Measurements from ENCODE around the gene YWHAE.
"Not testable (repeated sequence)": the region's sequence is repeated elsewhere in the genome, so short reads cannot be mapped to it uniquely, and the experiment has no call there.

YWHAE gene

DNA sequence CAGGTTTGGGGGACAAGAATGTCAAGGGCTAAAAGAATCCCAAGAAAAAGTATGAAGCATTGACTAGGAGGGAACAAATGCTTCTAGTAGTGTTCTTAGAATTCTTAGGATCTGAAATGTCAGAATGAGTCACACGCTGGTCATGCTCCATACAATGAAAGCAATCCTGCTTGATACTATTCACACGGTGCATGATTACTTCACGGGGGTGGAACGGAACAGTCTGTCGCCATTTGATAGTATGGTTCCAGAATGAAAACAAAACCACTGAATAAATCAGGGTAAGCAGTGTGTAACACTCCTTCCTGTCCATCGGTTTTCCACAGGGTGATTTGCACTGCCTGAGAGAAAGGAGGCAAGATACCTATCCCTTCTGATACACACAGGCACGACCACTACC, 22.9 kb upstream of the YWHAE start:
- CTCF ChIA-PET: interaction anchor here (1.2 kb wide), 1 partner anchor 27 kb away, joined by 3 read pairs; no protein-coding TSS in a partner anchor
- H3K4me3 ChIP-seq (ENCODE audit: control insufficient read depth in 1 of 7, extremely low read depth in 1 of 7, insufficient read depth in 4 of 7, low read depth in 2 of 7, low read length in 6 of 7): no peak overlapping the region
- DNase-seq: no peak
- H3K27ac ChIP-seq (ENCODE audit: insufficient read depth in 1 of 2, low read depth in 1 of 2, low read length in 2 of 2, poor library complexity in 1 of 2, severe bottlenecking in 2 of 2): no peak overlapping the region
- H3K27me3 ChIP-seq (replicated peaks in 2 of 5; ENCODE audit: control insufficient read depth in 4 of 5, insufficient read depth in 5 of 5, low read length in 4 of 5): no peaks in the 10 kb centered on the region
- H3K4me1 ChIP-seq (ENCODE audit: control extremely low read depth in 1 of 4, control insufficient read depth in 4 of 4, insufficient read depth in 4 of 4, low read length in 3 of 4): no peaks in the 10 kb centered on the region
- POLR2A ChIA-PET: no interaction called here
- WGBS (ENCODE audit: insufficient coverage): 89% methylated on average over 5 of the region's 7 CpGs
- H3K9me3 ChIP-seq (ENCODE audit: control extremely low read depth in 1 of 5, control insufficient read depth in 4 of 5, insufficient read depth in 2 of 5, low read depth in 1 of 5, low read length in 4 of 5): no peaks in the 10 kb centered on the region
- peaks cover 12 to 45% (median 32%) of the 10 kb centered on the region in 4 experiments for H3K36me3 ChIP-seq (ENCODE audit: control insufficient read depth in 4 of 4, insufficient read depth in 4 of 4, low read length in 3 of 4)

DNA sequence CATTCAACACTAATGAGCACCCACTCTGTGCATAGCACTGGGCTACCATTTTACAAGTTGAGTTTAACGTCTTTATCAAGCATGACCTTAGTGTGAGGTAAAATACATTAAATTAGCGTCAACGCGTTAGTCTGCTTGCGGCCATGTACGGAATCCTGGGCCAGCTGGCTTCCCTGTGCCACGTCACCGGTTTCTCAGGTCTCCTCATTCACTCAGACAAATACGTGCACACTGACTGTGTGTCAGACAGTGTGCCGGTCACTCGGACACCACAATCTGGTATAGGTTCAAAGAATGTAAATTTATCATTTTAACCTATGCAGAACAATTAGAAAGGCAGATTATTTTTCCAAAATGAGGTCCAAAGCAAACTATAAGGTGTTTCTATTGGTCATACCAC, 21.4 kb upstream of the YWHAE start:
- Histone ChIP-seq H3K27me3 (replicated peaks in 2 of 5; ENCODE audit: control insufficient read depth in 4 of 5, insufficient read depth in 5 of 5, low read length in 4 of 5) (no peaks in the 10 kb centered on the region), H3K36me3 (ENCODE audit: control insufficient read depth in 4 of 4, insufficient read depth in 4 of 4, low read length in 3 of 4) (peaks cover 12 to 45% (median 32%) of the 10 kb centered on the region in 4 experiments), H3K9me3 (ENCODE audit: control extremely low read depth in 1 of 5, control insufficient read depth in 4 of 5, insufficient read depth in 2 of 5, low read depth in 1 of 5, low read length in 4 of 5) (no peaks in the 10 kb centered on the region), H3K4me1 (ENCODE audit: control extremely low read depth in 1 of 4, control insufficient read depth in 4 of 4, insufficient read depth in 4 of 4, low read length in 3 of 4) (no peaks in the 10 kb centered on the region), H3K27ac (ENCODE audit: insufficient read depth in 1 of 2, low read depth in 1 of 2, low read length in 2 of 2, poor library complexity in 1 of 2, severe bottlenecking in 2 of 2) (no peak overlapping the region), H3K4me3 (ENCODE audit: control insufficient read depth in 1 of 7, extremely low read depth in 1 of 7, insufficient read depth in 4 of 7, low read depth in 2 of 7, low read length in 6 of 7) (no peak overlapping the region)
- WGBS (ENCODE audit: insufficient coverage): 100% methylated on average over 6 of the region's 11 CpGs
- ChIA-PET CTCF (no interaction called here), POLR2A (no interaction called here)
- DNase-seq: no peak

DNA sequence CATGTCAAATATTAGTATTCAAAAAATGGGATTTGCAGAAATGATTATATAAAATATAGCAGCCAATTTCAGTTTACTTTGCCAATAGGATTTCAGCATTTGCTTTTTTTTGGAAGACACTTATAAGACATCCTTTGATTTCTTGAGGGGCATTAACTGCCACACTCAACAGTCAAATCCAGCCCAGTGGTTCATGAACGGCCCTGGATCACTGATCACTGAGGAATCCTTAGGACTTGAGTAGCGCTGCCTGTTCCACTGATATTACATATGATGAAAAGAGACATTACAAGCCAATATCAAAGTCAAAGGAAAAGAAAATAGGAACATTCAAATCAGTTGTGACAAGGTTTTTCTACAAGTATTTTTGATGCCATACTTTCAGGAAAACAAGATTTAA, 21.0 kb upstream of the YWHAE start:
- Histone ChIP-seq H3K4me3 (ENCODE audit: control insufficient read depth in 1 of 7, extremely low read depth in 1 of 7, insufficient read depth in 4 of 7, low read depth in 2 of 7, low read length in 6 of 7) (no peak overlapping the region), H3K27me3 (replicated peaks in 2 of 5; ENCODE audit: control insufficient read depth in 4 of 5, insufficient read depth in 5 of 5, low read length in 4 of 5) (no peaks in the 10 kb centered on the region), H3K4me1 (ENCODE audit: control extremely low read depth in 1 of 4, control insufficient read depth in 4 of 4, insufficient read depth in 4 of 4, low read length in 3 of 4) (no peaks in the 10 kb centered on the region), H3K36me3 (ENCODE audit: control insufficient read depth in 4 of 4, insufficient read depth in 4 of 4, low read length in 3 of 4) (peaks cover 12 to 42% (median 30%) of the 10 kb centered on the region in 4 experiments), H3K9me3 (ENCODE audit: control extremely low read depth in 1 of 5, control insufficient read depth in 4 of 5, insufficient read depth in 2 of 5, low read depth in 1 of 5, low read length in 4 of 5) (no peaks in the 10 kb centered on the region), H3K27ac (ENCODE audit: insufficient read depth in 1 of 2, low read depth in 1 of 2, low read length in 2 of 2, poor library complexity in 1 of 2, severe bottlenecking in 2 of 2) (no peak overlapping the region)
- POLR2A ChIA-PET: no interaction called here
- CTCF ChIA-PET: no interaction called here
- no peak for DNase-seq
- 100% methylated on average over 1 of the region's 2 CpGs for WGBS (ENCODE audit: insufficient coverage)

DNA sequence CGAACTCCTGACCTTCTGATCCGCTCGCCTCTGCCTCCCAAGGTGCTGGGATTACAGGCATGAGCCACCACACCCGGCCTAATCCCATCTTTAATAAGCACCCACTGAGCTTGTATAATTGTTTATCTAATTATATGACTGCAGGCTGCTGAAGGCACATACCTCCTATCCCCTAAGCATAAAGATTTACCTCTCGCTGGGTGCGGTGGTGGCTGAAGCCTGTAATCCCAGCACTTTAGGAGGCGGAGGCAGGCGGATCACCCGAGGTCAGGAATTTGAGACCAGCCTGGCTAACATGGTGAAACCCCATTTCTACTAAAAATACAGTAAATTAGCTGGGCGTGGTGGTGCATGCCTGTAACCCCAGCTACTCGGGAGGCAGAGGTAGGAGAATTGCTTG, 20.1 kb upstream of the YWHAE start:
- ChIA-PET CTCF (no interaction called here), POLR2A (no interaction called here)
- Histone ChIP-seq H3K27me3 (replicated peaks in 2 of 5; ENCODE audit: control insufficient read depth in 4 of 5, insufficient read depth in 5 of 5, low read length in 4 of 5) (no peaks in the 10 kb centered on the region), H3K36me3 (ENCODE audit: control insufficient read depth in 4 of 4, insufficient read depth in 4 of 4, low read length in 3 of 4) (peaks cover 10 to 35% (median 27%) of the 10 kb centered on the region in 4 experiments), H3K27ac (ENCODE audit: insufficient read depth in 1 of 2, low read depth in 1 of 2, low read length in 2 of 2, poor library complexity in 1 of 2, severe bottlenecking in 2 of 2) (no peak overlapping the region), H3K9me3 (ENCODE audit: control extremely low read depth in 1 of 5, control insufficient read depth in 4 of 5, insufficient read depth in 2 of 5, low read depth in 1 of 5, low read length in 4 of 5) (no peaks in the 10 kb centered on the region), H3K4me3 (ENCODE audit: control insufficient read depth in 1 of 7, extremely low read depth in 1 of 7, insufficient read depth in 4 of 7, low read depth in 2 of 7, low read length in 6 of 7) (no peak overlapping the region), H3K4me1 (ENCODE audit: control extremely low read depth in 1 of 4, control insufficient read depth in 4 of 4, insufficient read depth in 4 of 4, low read length in 3 of 4) (no peaks in the 10 kb centered on the region)
- WGBS (ENCODE audit: insufficient coverage): 96% methylated on average over 9 of the region's 11 CpGs
- DNase-seq: no peak

DNA sequence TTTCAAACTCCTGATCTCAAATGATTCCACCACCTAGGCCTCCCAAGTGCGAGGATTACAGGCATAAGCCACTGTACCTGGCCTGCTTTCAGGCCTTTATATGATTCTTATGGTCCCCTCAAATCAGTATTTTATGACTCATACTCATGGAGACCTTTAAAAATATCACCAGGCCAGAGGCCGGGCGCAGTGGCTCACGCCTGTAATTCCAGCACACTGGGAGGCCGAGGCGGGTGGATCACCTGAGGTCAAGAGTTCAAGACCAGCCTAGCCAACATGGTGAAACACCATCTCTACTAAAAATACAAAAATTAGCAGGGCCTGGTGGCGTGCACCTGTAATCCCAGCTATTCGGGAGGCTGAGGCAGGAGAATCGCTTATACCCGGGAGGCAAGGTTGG, 18.5 kb upstream of the YWHAE start:
- H3K4me1 ChIP-seq (ENCODE audit: control extremely low read depth in 1 of 4, control insufficient read depth in 4 of 4, insufficient read depth in 4 of 4, low read length in 3 of 4); H3K4me3 ChIP-seq (ENCODE audit: control insufficient read depth in 1 of 7, extremely low read depth in 1 of 7, insufficient read depth in 4 of 7, low read depth in 2 of 7, low read length in 6 of 7); CTCF ChIA-PET; H3K9me3 ChIP-seq (ENCODE audit: control extremely low read depth in 1 of 5, control insufficient read depth in 4 of 5, insufficient read depth in 2 of 5, low read depth in 1 of 5, low read length in 4 of 5); H3K27me3 ChIP-seq (replicated peaks in 2 of 5; ENCODE audit: control insufficient read depth in 4 of 5, insufficient read depth in 5 of 5, low read length in 4 of 5); DNase-seq; H3K27ac ChIP-seq (ENCODE audit: insufficient read depth in 1 of 2, low read depth in 1 of 2, low read length in 2 of 2, poor library complexity in 1 of 2, severe bottlenecking in 2 of 2): not testable (repeated sequence)
- peaks cover 10 to 26% (median 20%) of the 10 kb centered on the region in 4 experiments for H3K36me3 ChIP-seq (ENCODE audit: control insufficient read depth in 4 of 4, insufficient read depth in 4 of 4, low read length in 3 of 4)
- WGBS (ENCODE audit: insufficient coverage): 98% methylated on average over 9 of the region's 10 CpGs
- POLR2A ChIA-PET: interaction anchor here (0.6 kb wide), 2 partner anchors 95 to 209 kb away, joined by 3 to 4 read pairs; no protein-coding TSS in a partner anchor

DNA sequence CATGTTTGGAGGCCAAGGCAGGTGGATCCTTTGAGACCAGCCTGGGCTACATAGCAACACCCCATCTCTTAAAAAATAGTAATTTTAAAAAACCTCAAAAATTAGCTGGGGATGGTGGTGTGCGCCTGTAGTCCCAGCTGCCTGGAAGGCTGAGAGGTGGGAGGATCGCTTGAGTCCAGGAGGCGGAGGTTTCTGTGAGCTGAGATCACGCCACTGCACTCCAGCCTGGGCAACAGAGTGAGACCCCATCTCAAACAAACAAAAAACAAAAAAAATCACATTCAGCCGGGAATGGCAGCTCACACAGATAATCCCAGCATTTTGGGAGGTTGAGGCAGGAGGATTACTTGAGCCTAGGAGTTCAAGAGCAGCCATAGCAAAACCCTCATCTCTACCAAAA, 16.4 kb upstream of the YWHAE start:
- no peaks in the 10 kb centered on the region for H3K9me3 ChIP-seq (ENCODE audit: control extremely low read depth in 1 of 5, control insufficient read depth in 4 of 5, insufficient read depth in 2 of 5, low read depth in 1 of 5, low read length in 4 of 5)
- CTCF ChIA-PET: interaction anchor here (0.7 kb wide), 1 partner anchor 36 kb away, joined by 3 read pairs; no protein-coding TSS in a partner anchor
- no peaks in the 10 kb centered on the region for H3K27me3 ChIP-seq (replicated peaks in 2 of 5; ENCODE audit: control insufficient read depth in 4 of 5, insufficient read depth in 5 of 5, low read length in 4 of 5)
- DNase-seq: no peak
- H3K36me3 ChIP-seq (ENCODE audit: control insufficient read depth in 4 of 4, insufficient read depth in 4 of 4, low read length in 3 of 4): peaks cover under 1 to 10% (median 6%) of the 10 kb centered on the region in 4 experiments
- WGBS (ENCODE audit: insufficient coverage): 100% methylated on average over 4 of the region's 5 CpGs
- H3K4me1 ChIP-seq (ENCODE audit: control extremely low read depth in 1 of 4, control insufficient read depth in 4 of 4, insufficient read depth in 4 of 4, low read length in 3 of 4): peaks cover 0 to 3% (median under 1%) of the 10 kb centered on the region in 4 experiments
- no peak overlapping the region for H3K4me3 ChIP-seq (ENCODE audit: control insufficient read depth in 1 of 7, extremely low read depth in 1 of 7, insufficient read depth in 4 of 7, low read depth in 2 of 7, low read length in 6 of 7)
- no peak overlapping the region for H3K27ac ChIP-seq (ENCODE audit: insufficient read depth in 1 of 2, low read depth in 1 of 2, low read length in 2 of 2, poor library complexity in 1 of 2, severe bottlenecking in 2 of 2)
- POLR2A ChIA-PET: interaction anchor here (1.1 kb wide), 1 partner anchor 27 kb away, joined by 3 read pairs; no protein-coding TSS in a partner anchor

DNA sequence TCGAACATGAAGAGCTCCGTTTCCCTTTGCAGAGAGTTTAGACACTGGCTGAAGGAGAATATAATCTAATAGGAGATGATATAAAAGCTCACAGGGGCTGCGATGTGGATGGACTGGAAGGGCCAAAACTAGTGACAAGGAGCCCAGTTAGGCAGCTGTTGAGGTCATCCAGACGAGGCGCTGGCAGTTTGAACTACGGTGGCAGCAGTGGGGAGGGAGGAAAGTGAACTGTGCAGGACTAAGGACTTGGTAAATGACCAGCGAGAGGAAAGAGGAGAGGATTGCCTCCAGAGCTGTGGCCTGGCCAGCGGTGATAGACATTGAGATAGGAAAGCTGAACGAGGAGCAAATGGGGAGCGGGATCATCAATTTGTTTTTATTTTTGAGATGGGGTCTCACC, 14.6 kb upstream of the YWHAE start:
- Histone ChIP-seq H3K4me3 (ENCODE audit: control insufficient read depth in 1 of 7, extremely low read depth in 1 of 7, insufficient read depth in 4 of 7, low read depth in 2 of 7, low read length in 6 of 7) (no peak overlapping the region), H3K9me3 (ENCODE audit: control extremely low read depth in 1 of 5, control insufficient read depth in 4 of 5, insufficient read depth in 2 of 5, low read depth in 1 of 5, low read length in 4 of 5) (no peaks in the 10 kb centered on the region), H3K27me3 (replicated peaks in 2 of 5; ENCODE audit: control insufficient read depth in 4 of 5, insufficient read depth in 5 of 5, low read length in 4 of 5) (no peaks in the 10 kb centered on the region), H3K4me1 (ENCODE audit: control extremely low read depth in 1 of 4, control insufficient read depth in 4 of 4, insufficient read depth in 4 of 4, low read length in 3 of 4) (peaks cover 0 to 3% (median under 1%) of the 10 kb centered on the region in 4 experiments), H3K36me3 (ENCODE audit: control insufficient read depth in 4 of 4, insufficient read depth in 4 of 4, low read length in 3 of 4) (no peaks in the 10 kb centered on the region), H3K27ac (ENCODE audit: insufficient read depth in 1 of 2, low read depth in 1 of 2, low read length in 2 of 2, poor library complexity in 1 of 2, severe bottlenecking in 2 of 2) (no peak overlapping the region)
- CTCF ChIA-PET: interaction anchor here (1.3 kb wide), 1 partner anchor 9 kb away, joined by 6 read pairs; no protein-coding TSS in a partner anchor
- no peak for DNase-seq
- POLR2A ChIA-PET: no interaction called here
- WGBS (ENCODE audit: insufficient coverage): 92% methylated on average over 10 of the region's 10 CpGs

Data from common myeloid progenitor, CD34-positive (primary cell).